Activated CD8-positive, alpha-beta T cell treated with anti-CD3 and anti-CD28 coated beads for 36 hours (primary cell): Measurements from ENCODE around the gene CXCL13. TPM values are rescaled to one million over a fixed set of nuclear protein-coding genes. Genes with fewer than 3 reads are reported as not detected.
A peak's percentile ranks its signal among the peaks of the same experiment; 100 is the strongest.
"Not testable (repeated sequence)": the region's sequence is repeated elsewhere in the genome, so short reads cannot be mapped to it uniquely, and the experiment has no call there.

ENCODE experiments used
- ATAC-seq: fragments of 200-7000 bp; cut with Tn5 transposase; one replicate; pipeline ENCODE4 v1.10.0; 2021; ENCODE audit warnings: mild to moderate bottlenecking, moderate library complexity
- CTCF ChIA-PET: fragments of 350-600 bp; sonication (Branson Sonifier 250); formaldehyde crosslinking; loops from one replicate; lab custom pipeline; 2021; ENCODE audit warnings: antibody characterized with exemption; lab: Charles Lee
- POLR2A ChIA-PET: fragments of 350-600 bp; sonication (Branson Sonifier 250); formaldehyde crosslinking; loops from one replicate; lab custom pipeline; 2021; ENCODE audit warnings: antibody characterized with exemption; lab: Charles Lee
- DNase-seq: peaks from one replicate; pipeline ENCODE4 v3.0.0-alpha.2; 2020
- H3K27ac Mint-ChIP-seq: one replicate; pipeline ENCODE4 v1.8.0; 2021; ENCODE audit warnings: mild to moderate bottlenecking, mixed read lengths
- H3K27me3 Mint-ChIP-seq: one replicate; pipeline ENCODE4 v1.8.0; 2021; ENCODE audit warnings: mixed read lengths
- H3K36me3 Mint-ChIP-seq: one replicate; pipeline ENCODE4 v1.8.0; 2021; ENCODE audit warnings: low read depth, mixed read lengths
- H3K4me1 Mint-ChIP-seq: one replicate; pipeline ENCODE4 v1.8.0; 2021; ENCODE audit warnings: low read depth, mixed read lengths
- H3K4me3 Mint-ChIP-seq: one replicate; pipeline ENCODE4 v1.8.0; 2021; ENCODE audit warnings: mild to moderate bottlenecking, moderate library complexity, mixed read lengths
- H3K9me3 Mint-ChIP-seq: one replicate; pipeline ENCODE4 v1.8.0; 2021; ENCODE audit warnings: mixed read lengths
- intact Hi-C: fragments of 100-400 bp; cut with micrococcal nuclease; formaldehyde crosslinking; loops from one replicate; pipeline ENCODE4 v1.10.0; 2022
- total RNA-seq, 2 experiments: library from RNA; stranded (reverse); gene quantifications; one replicate each; pipeline ENCODE4 v1.2.3, GENCODE V29; 2021
- TF ChIP-seq, protein P1 (sequence below): fragments of 200-600 bp; IDR thresholded peaks from one replicate; pipeline ENCODE4 v1.8.0; 2022; ENCODE audit warnings: antibody characterized with exemption, mild to moderate bottlenecking

CXCL13 gene
- total RNA-seq, 2 experiments from 2014 or later = 0.43 TPM; not detected in 1

- no peak overlapping the region for H3K27ac Mint-ChIP-seq
- DNase-seq = no peak
- TF ChIP-seq, protein P1, sequence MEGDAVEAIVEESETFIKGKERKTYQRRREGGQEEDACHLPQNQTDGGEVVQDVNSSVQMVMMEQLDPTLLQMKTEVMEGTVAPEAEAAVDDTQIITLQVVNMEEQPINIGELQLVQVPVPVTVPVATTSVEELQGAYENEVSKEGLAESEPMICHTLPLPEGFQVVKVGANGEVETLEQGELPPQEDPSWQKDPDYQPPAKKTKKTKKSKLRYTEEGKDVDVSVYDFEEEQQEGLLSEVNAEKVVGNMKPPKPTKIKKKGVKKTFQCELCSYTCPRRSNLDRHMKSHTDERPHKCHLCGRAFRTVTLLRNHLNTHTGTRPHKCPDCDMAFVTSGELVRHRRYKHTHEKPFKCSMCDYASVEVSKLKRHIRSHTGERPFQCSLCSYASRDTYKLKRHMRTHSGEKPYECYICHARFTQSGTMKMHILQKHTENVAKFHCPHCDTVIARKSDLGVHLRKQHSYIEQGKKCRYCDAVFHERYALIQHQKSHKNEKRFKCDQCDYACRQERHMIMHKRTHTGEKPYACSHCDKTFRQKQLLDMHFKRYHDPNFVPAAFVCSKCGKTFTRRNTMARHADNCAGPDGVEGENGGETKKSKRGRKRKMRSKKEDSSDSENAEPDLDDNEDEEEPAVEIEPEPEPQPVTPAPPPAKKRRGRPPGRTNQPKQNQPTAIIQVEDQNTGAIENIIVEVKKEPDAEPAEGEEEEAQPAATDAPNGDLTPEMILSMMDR = no peak
- H3K36me3 Mint-ChIP-seq = no peaks in the 10 kb centered on the region
- H3K9me3 Mint-ChIP-seq = peaks cover 4% of the 10 kb centered on the region
- ChIA-PET POLR2A (interaction anchor here (0.6 kb wide), 1 partner anchor 11 kb away, joined by 4 read pairs; no protein-coding TSS in a partner anchor), CTCF (no interaction called here)
- H3K4me3 Mint-ChIP-seq = no peak overlapping the region
- H3K27me3 Mint-ChIP-seq = peaks cover 28% of the 10 kb centered on the region
- no peak for ATAC-seq
- intact Hi-C loops = no loop called here
- no peaks in the 10 kb centered on the region for H3K4me1 Mint-ChIP-seq
Measured at GRCh38 chr4:77567549-77567948, 38.1 kb upstream of the CXCL13 start.

- POLR2A ChIA-PET, H3K4me1 Mint-ChIP-seq, DNase-seq, H3K4me3 Mint-ChIP-seq, H3K27ac Mint-ChIP-seq, H3K36me3 Mint-ChIP-seq, CTCF ChIA-PET, intact Hi-C loops, ATAC-seq, H3K9me3 Mint-ChIP-seq: not testable (repeated sequence)
- H3K27me3 Mint-ChIP-seq = peaks cover 26% of the 10 kb centered on the region
Measured at GRCh38 chr4:77570508-77571214, 35.0 kb upstream of the CXCL13 start.

- ChIA-PET POLR2A (no interaction called here), CTCF (interaction anchor here (1.2 to 4.7 kb wide), 2 partner anchors 14 to 24 kb away, joined by 3 to 38 read pairs; no protein-coding TSS in a partner anchor)
- DNase-seq (no peak), ATAC-seq (no peak)
- H3K4me1 Mint-ChIP-seq = peaks cover 5% of the 10 kb centered on the region
- no peak overlapping the region for H3K27ac Mint-ChIP-seq
- peaks cover 5% of the 10 kb centered on the region for H3K9me3 Mint-ChIP-seq
- H3K27me3 Mint-ChIP-seq = peaks cover 8% of the 10 kb centered on the region
- no peak overlapping the region for H3K4me3 Mint-ChIP-seq
- H3K36me3 Mint-ChIP-seq = no peaks in the 10 kb centered on the region
- intact Hi-C loops = no loop called here
- TF ChIP-seq, protein P1 = no peak
Measured at GRCh38 chr4:77576351-77576750, 29.3 kb upstream of the CXCL13 start.

DNA sequence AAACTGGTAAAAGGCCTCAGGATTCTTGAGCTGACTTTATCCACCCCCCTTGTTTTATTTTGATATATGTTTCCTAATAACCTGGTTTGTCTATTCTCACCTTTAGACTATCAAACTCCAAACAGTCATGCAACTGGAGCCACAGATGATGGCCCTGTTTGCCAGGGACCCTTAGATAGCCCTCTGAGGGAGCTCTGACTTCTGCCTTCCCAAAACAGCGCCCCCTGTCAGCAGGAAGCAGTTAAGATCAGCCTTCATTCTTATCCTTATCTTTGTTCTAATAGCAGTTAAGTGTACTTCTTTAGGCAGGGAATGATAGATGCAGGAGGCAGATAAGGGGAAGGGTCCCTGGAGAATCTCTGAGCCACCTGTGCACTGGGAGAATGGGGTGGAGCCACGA, 27.5 kb upstream of the CXCL13 start:
- ChIA-PET CTCF (interaction anchor here (0.8 to 4.7 kb wide), 3 partner anchors 22 to 366 kb away, joined by 3 to 38 read pairs (median 3); no protein-coding TSS in a partner anchor), POLR2A (no interaction called here)
- no peak overlapping the region for H3K4me3 Mint-ChIP-seq
- H3K27ac Mint-ChIP-seq = no peak overlapping the region
- peaks cover 3% of the 10 kb centered on the region for H3K9me3 Mint-ChIP-seq
- ATAC-seq (no peak), DNase-seq (no peak)
- no peaks in the 10 kb centered on the region for H3K36me3 Mint-ChIP-seq
- peaks cover 19% of the 10 kb centered on the region for H3K4me1 Mint-ChIP-seq
- TF ChIP-seq, protein P1 = peak; percentile 32
- peaks cover 13% of the 10 kb centered on the region for H3K27me3 Mint-ChIP-seq
- intact Hi-C loops = no loop called here

DNA sequence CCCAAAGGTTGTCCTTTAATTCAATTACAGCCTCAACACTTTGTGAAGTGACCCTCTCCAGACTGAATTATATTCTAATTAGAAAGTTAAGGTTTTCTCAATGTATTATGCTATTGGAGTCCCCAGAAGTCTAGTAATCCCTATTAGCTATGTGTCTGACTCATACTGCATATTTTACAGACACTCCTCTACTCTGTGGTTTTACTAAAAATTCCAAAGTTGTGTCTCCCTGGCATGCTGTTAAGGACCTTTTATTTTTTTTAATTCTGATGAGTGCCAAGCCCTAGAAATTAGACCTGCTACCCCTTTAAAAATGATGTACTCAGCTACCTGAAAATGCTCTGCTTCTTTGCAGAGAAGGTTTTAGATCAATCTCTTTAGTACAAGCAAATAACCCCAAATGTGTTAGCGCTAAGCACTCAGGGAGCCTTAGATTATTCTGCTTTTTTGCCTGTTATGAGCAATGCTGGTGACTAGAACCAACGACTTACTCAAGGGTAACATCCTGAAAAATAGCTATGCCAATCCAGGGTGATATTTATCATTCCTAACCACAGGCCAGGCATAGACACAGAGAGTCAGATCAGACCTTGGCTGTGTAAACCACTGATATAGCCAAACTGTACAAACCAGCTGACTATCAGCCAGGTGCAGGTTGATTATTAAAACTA, 26.1 kb upstream of the CXCL13 start:
- CTCF ChIA-PET = interaction anchor here (0.8 to 4.7 kb wide), 4 partner anchors 17 to 112 kb away, joined by 3 to 38 read pairs (median 3); no protein-coding TSS in a partner anchor
- H3K9me3 Mint-ChIP-seq = peaks cover 3% of the 10 kb centered on the region
- H3K27me3 Mint-ChIP-seq = peaks cover 14% of the 10 kb centered on the region
- ATAC-seq = peak; percentile 37
- POLR2A ChIA-PET = no interaction called here
- H3K4me1 Mint-ChIP-seq = peaks cover 19% of the 10 kb centered on the region
- H3K4me3 Mint-ChIP-seq = no peak overlapping the region
- TF ChIP-seq, protein P1 = no peak
- no peak overlapping the region for H3K27ac Mint-ChIP-seq
- intact Hi-C loops = loop anchor here (10.0 kb wide), 1 partner anchor 275 kb away; no protein-coding TSS in a partner anchor
- H3K36me3 Mint-ChIP-seq = no peaks in the 10 kb centered on the region
- no peak for DNase-seq
